ENCODE data around the gene PPIAL4G. TPM values are rescaled to one million over a fixed set of nuclear protein-coding genes. Genes with fewer than 3 reads are reported as not detected.
"Not testable (repeated sequence)": the region's sequence is repeated elsewhere in the genome, so short reads cannot be mapped to it uniquely, and the experiment has no call there.

Gene PPIAL4G
- total and polyA plus RNA-seq, 2 of the 13 experiments (the other 11 are each of a cell fraction or from before 2014, with no cell fraction given): not detected

DNA sequence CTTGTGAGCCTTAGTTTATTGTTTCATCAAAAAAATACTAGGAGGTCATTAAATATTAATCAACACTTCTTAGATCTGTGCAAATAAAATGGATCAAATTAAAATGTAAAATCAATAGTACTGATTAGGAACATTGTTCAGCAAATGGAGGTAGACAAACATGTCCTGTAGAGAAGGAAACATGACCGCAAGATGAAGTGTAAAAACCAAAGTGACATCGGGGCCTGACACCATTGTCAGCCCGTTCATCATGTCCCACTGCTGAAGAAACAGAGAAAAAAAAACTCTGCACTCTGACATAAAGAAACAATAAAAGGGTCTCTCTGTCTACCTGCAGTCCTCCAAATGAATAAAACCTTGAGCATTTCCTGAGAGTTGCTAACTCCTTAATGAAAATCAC, 31.2 kb upstream of the PPIAL4G start:
- H3K4me1 ChIP-seq (ENCODE audit: insufficient read depth, low read length); H3K9me3 ChIP-seq (ENCODE audit: low read length); in situ Hi-C loops (cut with HindIII; ENCODE audit: extremely low pct_ligation_motif_present, low pct_unique_long_range_greater_than_20kb); intact Hi-C loops (cut with micrococcal nuclease; ENCODE audit: unreplicated experiment); H3K9ac ChIP-seq (ENCODE audit: insufficient read depth, low read depth, low read length); ATAC-seq; BruUV-seq (replicated peaks); H2AFZ ChIP-seq (ENCODE audit: low read length); POLR2A ChIA-PET; H3K4me2 ChIP-seq (ENCODE audit: low read depth, low read length); H3K4me3 ChIP-seq (replicated peaks in 1 of 3; ENCODE audit: insufficient read depth in 1 of 3, low read depth in 2 of 3, low read length in 3 of 3); H3K27me3 ChIP-seq (ENCODE audit: control insufficient read depth in 1 of 2, insufficient read depth in 2 of 2, low read length in 2 of 2); FAIRE-seq; DNase-seq (ENCODE audit: low spot score); H3K27ac ChIP-seq (ENCODE audit: extremely low read length, insufficient read depth, low read length); H3K36me3 ChIP-seq (replicated peaks in 1 of 2; ENCODE audit: control insufficient read depth in 1 of 2, insufficient read depth in 2 of 2, low read length in 2 of 2); H4K20me1 ChIP-seq (ENCODE audit: insufficient read depth, low read length); CTCF ChIA-PET (ENCODE audit: low intra/inter-chr PET ratio, low total read pairs); H3K79me2 ChIP-seq (ENCODE audit: insufficient read depth, low read length): not testable (repeated sequence)
- WGBS (ENCODE audit: low lambda C conversion rate): no CpG with 5 or more reads among the region's 3 CpGs

DNA sequence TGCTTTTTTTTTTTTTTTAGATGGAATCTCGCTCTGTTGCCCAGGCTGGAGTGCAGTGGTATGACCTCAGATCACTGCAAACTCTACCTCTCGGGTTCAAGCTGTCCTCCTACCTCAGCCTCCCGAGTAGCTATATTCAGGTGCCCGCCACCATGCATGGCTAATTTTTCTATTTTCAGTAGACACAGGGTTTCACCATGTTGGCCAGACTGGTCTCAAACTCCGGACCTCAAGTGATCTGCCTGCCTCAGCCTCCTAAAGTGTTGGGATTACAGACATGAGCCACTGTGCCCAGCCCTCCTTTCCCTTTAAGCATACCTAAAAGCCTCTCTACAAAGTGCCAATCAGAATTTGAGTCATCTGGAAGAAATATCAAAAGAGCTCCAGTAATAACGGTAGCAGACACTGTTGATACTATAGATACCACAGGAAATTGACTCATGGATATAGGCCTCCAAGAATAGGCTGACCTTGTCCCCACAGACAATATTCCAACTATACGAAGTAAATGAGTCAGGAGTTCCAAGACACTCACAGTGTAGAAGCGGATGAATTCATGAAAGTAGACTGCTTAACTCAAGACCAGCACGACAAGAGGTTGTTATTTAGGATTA, 29.6 kb upstream of the PPIAL4G start:
- H2AFZ ChIP-seq (ENCODE audit: low read length); ATAC-seq; H3K4me2 ChIP-seq (ENCODE audit: low read depth, low read length); H3K27me3 ChIP-seq (ENCODE audit: control insufficient read depth in 1 of 2, insufficient read depth in 2 of 2, low read length in 2 of 2); in situ Hi-C loops (cut with HindIII; ENCODE audit: extremely low pct_ligation_motif_present, low pct_unique_long_range_greater_than_20kb); H3K79me2 ChIP-seq (ENCODE audit: insufficient read depth, low read length); CTCF ChIA-PET (ENCODE audit: low intra/inter-chr PET ratio, low total read pairs); H3K36me3 ChIP-seq (replicated peaks in 1 of 2; ENCODE audit: control insufficient read depth in 1 of 2, insufficient read depth in 2 of 2, low read length in 2 of 2); H4K20me1 ChIP-seq (ENCODE audit: insufficient read depth, low read length); BruUV-seq (replicated peaks); FAIRE-seq; H3K27ac ChIP-seq (ENCODE audit: extremely low read length, insufficient read depth, low read length); intact Hi-C loops (cut with micrococcal nuclease; ENCODE audit: unreplicated experiment); POLR2A ChIA-PET; DNase-seq (ENCODE audit: low spot score); H3K9ac ChIP-seq (ENCODE audit: insufficient read depth, low read depth, low read length); H3K4me3 ChIP-seq (replicated peaks in 1 of 3; ENCODE audit: insufficient read depth in 1 of 3, low read depth in 2 of 3, low read length in 3 of 3); H3K9me3 ChIP-seq (ENCODE audit: low read length); H3K4me1 ChIP-seq (ENCODE audit: insufficient read depth, low read length): not testable (repeated sequence)
- 20% methylated on average over 7 of the region's 9 CpGs for WGBS (ENCODE audit: low lambda C conversion rate)

DNA sequence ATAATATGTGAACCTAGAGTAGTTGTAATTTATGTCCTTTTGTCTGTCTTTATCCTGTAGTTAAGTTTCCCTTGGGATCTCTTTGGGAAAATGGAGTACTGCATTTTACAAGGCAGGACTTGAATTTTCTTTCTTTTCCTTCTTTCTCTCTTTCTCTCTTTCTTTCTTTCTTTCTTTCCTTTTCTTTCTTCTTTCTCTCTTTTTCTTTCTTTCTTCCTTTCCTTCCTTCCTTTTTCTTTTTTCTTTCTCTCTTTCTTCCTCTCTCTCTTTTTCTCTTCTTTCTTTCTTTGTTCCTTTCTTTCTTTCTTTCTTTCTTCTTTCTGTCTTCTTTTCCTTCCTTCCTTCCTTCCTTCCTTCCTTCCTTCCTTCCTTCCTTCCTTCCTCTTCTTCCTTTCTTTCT, 10.8 kb upstream of the PPIAL4G start:
- in situ Hi-C loops (cut with HindIII; ENCODE audit: extremely low pct_ligation_motif_present, low pct_unique_long_range_greater_than_20kb); ATAC-seq; H3K27ac ChIP-seq (ENCODE audit: extremely low read length, insufficient read depth, low read length); intact Hi-C loops (cut with micrococcal nuclease; ENCODE audit: unreplicated experiment); H3K4me1 ChIP-seq (ENCODE audit: insufficient read depth, low read length); DNase-seq (ENCODE audit: low spot score); H3K9ac ChIP-seq (ENCODE audit: insufficient read depth, low read depth, low read length); H4K20me1 ChIP-seq (ENCODE audit: insufficient read depth, low read length); H3K27me3 ChIP-seq (ENCODE audit: control insufficient read depth in 1 of 2, insufficient read depth in 2 of 2, low read length in 2 of 2); H3K4me3 ChIP-seq (replicated peaks in 1 of 3; ENCODE audit: insufficient read depth in 1 of 3, low read depth in 2 of 3, low read length in 3 of 3); CTCF ChIA-PET (ENCODE audit: low intra/inter-chr PET ratio, low total read pairs); H3K9me3 ChIP-seq (ENCODE audit: low read length); FAIRE-seq; H3K36me3 ChIP-seq (replicated peaks in 1 of 2; ENCODE audit: control insufficient read depth in 1 of 2, insufficient read depth in 2 of 2, low read length in 2 of 2); POLR2A ChIA-PET; H3K4me2 ChIP-seq (ENCODE audit: low read depth, low read length); BruUV-seq (replicated peaks); H2AFZ ChIP-seq (ENCODE audit: low read length); H3K79me2 ChIP-seq (ENCODE audit: insufficient read depth, low read length): not testable (repeated sequence)

DNA sequence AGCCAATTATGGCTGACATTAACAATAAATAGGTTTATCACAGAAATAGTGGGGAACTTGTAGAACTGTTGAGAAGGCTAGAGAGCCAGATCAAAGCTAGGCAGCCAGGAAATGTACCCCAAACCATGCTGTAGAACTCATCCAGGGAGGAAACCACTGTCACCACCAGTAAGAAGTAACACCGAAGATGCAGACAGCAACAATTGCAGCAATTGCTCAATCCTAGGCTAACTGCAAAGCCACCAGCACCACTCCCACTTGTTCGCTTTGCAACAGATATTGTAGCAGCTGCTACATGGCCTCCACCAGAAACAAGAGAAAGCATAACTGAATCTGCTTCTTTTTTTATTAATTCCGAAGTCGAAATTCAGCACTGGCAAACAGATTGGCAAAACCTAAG, 2.0 kb downstream of the PPIAL4G start:
- FAIRE-seq; H4K20me1 ChIP-seq (ENCODE audit: insufficient read depth, low read length); H3K36me3 ChIP-seq (replicated peaks in 1 of 2; ENCODE audit: control insufficient read depth in 1 of 2, insufficient read depth in 2 of 2, low read length in 2 of 2); H3K4me2 ChIP-seq (ENCODE audit: low read depth, low read length); intact Hi-C loops (cut with micrococcal nuclease; ENCODE audit: unreplicated experiment); H3K27ac ChIP-seq (ENCODE audit: extremely low read length, insufficient read depth, low read length); H3K4me3 ChIP-seq (replicated peaks in 1 of 3; ENCODE audit: insufficient read depth in 1 of 3, low read depth in 2 of 3, low read length in 3 of 3); H3K9ac ChIP-seq (ENCODE audit: insufficient read depth, low read depth, low read length); H3K9me3 ChIP-seq (ENCODE audit: low read length); POLR2A ChIA-PET; H3K27me3 ChIP-seq (ENCODE audit: control insufficient read depth in 1 of 2, insufficient read depth in 2 of 2, low read length in 2 of 2); DNase-seq (ENCODE audit: low spot score); BruUV-seq (replicated peaks); H3K4me1 ChIP-seq (ENCODE audit: insufficient read depth, low read length); CTCF ChIA-PET (ENCODE audit: low intra/inter-chr PET ratio, low total read pairs); H2AFZ ChIP-seq (ENCODE audit: low read length); ATAC-seq; H3K79me2 ChIP-seq (ENCODE audit: insufficient read depth, low read length); in situ Hi-C loops (cut with HindIII; ENCODE audit: extremely low pct_ligation_motif_present, low pct_unique_long_range_greater_than_20kb): not testable (repeated sequence)
- no CpG with 5 or more reads among the region's 4 CpGs for WGBS (ENCODE audit: low lambda C conversion rate)
